Heart right ventricle (tissue), 16 donors: Measurements from ENCODE around the gene MVK. TPM values are rescaled to one million over a fixed set of nuclear protein-coding genes. Genes with fewer than 3 reads are reported as not detected.

Source experiments
- ATAC-seq, 8 donors: fragments of 200-7000 bp; cut with Tn5 transposase; one replicate each; pipeline ENCODE4 v1.9.1; 2020; ENCODE audit warnings: mild to moderate bottlenecking in 8 of 8, moderate library complexity in 8 of 8, moderate number of reproducible peaks in 1 of 8
- DNase-seq, 2 donors: peaks; one replicate each; pipeline ENCODE4 v3.0.0-alpha.2; 2020
- H3K27ac ChIP-seq, 10 donors: fragments of 200-600 bp; sonication (generic) in 2 of 10; one replicate each; pipeline versions ENCODE4 v1.5.0 to v1.8.0; 2020 to 2022; ENCODE audit warnings: mild to moderate bottlenecking in 3 of 10
- H3K27me3 ChIP-seq, 7 donors: fragments of 200-600 bp; one replicate each; pipeline ENCODE4 v1.8.0; 2021 to 2022; ENCODE audit warnings: mild to moderate bottlenecking in 2 of 7
- H3K36me3 ChIP-seq, 9 donors: fragments of 200-600 bp; sonication (generic) in 1 of 9; one replicate each; pipeline versions ENCODE4 v1.5.0 to v1.8.0; 2020 to 2022; ENCODE audit warnings: mild to moderate bottlenecking in 2 of 9
- H3K4me1 ChIP-seq, 9 donors: fragments of 200-600 bp; sonication (generic) in 1 of 9; one replicate each; pipeline versions ENCODE4 v1.5.0 to v1.8.0; 2020 to 2022; ENCODE audit warnings: mild to moderate bottlenecking in 4 of 9
- H3K4me3 ChIP-seq, 10 donors: fragments of 200-600 bp; sonication (generic) in 2 of 10; one replicate each; pipeline versions ENCODE4 v1.5.0 to v1.8.0; 2020 to 2022; ENCODE audit warnings: mild to moderate bottlenecking in 7 of 10, moderate library complexity in 2 of 10
- H3K9me3 ChIP-seq, 11 donors: fragments of 200-600 bp in 10 of 11; sonication (generic) in 2 of 11; one replicate each; pipeline versions ENCODE4 v1.5.0 to v1.8.0; 2013 to 2022; ENCODE audit warnings: mild to moderate bottlenecking in 2 of 11, control low read depth in 1 of 11, moderate library complexity in 1 of 11
- CTCF ChIP-seq, 9 donors: fragments of 200-600 bp; sonication (generic) in 2 of 9; IDR thresholded peaks; one replicate each; pipeline versions ENCODE4 v1.5.0 to v1.8.0; 2021 to 2022; ENCODE audit warnings: antibody characterized with exemption in 9 of 9, mild to moderate bottlenecking in 5 of 9, moderate library complexity in 1 of 9
- WGBS, 2 donors: extraction: QIAGEN DNeasy Blood & Tissue Kit; methylation state at CpG; one replicate each; pipeline ENCODE4 v1.1.7; 2013; ENCODE audit warnings: inconsistent platforms in 1 of 2; 5-methylcytosine and 5-hydroxymethylcytosine counted together
- intact Hi-C, 10 donors: fragments of 100-400 bp; cut with DNase I; formaldehyde crosslinking; loops; one replicate each; pipeline versions ENCODE4 v1.11.1 to v1.14.2; 2022
- polyA plus RNA-seq, 2 donors: library from polyadenylated mRNA; stranded (reverse); fragments of 200-250 nt; gene quantifications; one replicate each; pipeline ENCODE4 v1.2.3, GENCODE V29; 2013
- total RNA-seq, 10 donors: library from RNA; stranded (reverse); fragmentation: NEBNext Ultra II Directional in 3 of 10; extraction: Animal tissue kit (Norgen Biotek cat#: 25700) in 3 of 10; gene quantifications; one replicate each; pipeline versions ENCODE4 v1.2.1 to v1.2.4, GENCODE V29; 2021 to 2023
- donor health status: Arrhythmogenic right ventricular cardiomyopathy.
- donor health status: ischemic (EF 13 %, LVEDD 7.1; RV severe dilation, severe dysfunction).
- donor health status: healthy with polysubstance abuse.
- donor health status: DM: no; HTN: yes; CAD: no.
- donor health status: DM: no; HTN: no; CAD: no.
- donor health status: ischemic (EF 25% LVEDD 6.9; RV normal size, moderate dysfunction).
- donor health status: ischemic (EF 25% LVEDD 5.7; RV mildly dilated, moderate dysfunction).
- donor health status: healthy.
- donor health status: DM: yes; HTN: yes; CAD: no.
- donor health status: Ischemic cardiomyopathy.
- donor health status: ischemic (EF 35%, LVEDD 5.7; RV mildly dilated, moderate dysfunction).
- donor health status: nonischemic (EF 11% LVEDD 7.7; RV severe dilation, severe dysfunction).
- donor health status: DM: yes; HTN: yes; CAD: no.
- donor health status: PGD.
- donor health status: ischemic (EF 29% LVEDD 5.4; RV normal size, mild dysfunction).
- donor health status: nonischemic (EF 23%, LVEDD 6.1; RV moderate dilation, normal function).

The MVK gene
- total and polyA plus RNA-seq, 12 donors, result 7.9 to 18.1 (median 9.3) TPM

GRCh38 chr12:109580684-109581333 lies 7.2 kb downstream of the MVK start:
- ATAC-seq (no peak), DNase-seq (no peak)
- H3K4me1 ChIP-seq, result no peaks in the 10 kb centered on the region
- no peak for TF ChIP-seq CTCF (IDR thresholded peaks at IDR 0.05)
- no peak overlapping the region for H3K4me3 ChIP-seq
- no peaks in the 10 kb centered on the region for H3K27me3 ChIP-seq
- peaks cover 0 to 93% (median 24%) of the 10 kb centered on the region in 9 donors for H3K36me3 ChIP-seq
- intact Hi-C loops, result no loop called here
- no peaks in the 10 kb centered on the region for H3K9me3 ChIP-seq
- H3K27ac ChIP-seq, result no peak overlapping the region
- WGBS, 2 donors, result 90 to 93% methylated on average over 13 of the region's 13 CpGs

GRCh38 chr12:109581334-109581691 lies 7.7 kb downstream of the MVK start:
- Histone ChIP-seq H3K4me1 (no peaks in the 10 kb centered on the region), H3K36me3 (peaks cover 0 to 93% (median 21%) of the 10 kb centered on the region in 9 donors), H3K9me3 (no peaks in the 10 kb centered on the region), H3K4me3 (no peak overlapping the region), H3K27me3 (no peaks in the 10 kb centered on the region), H3K27ac (no peak overlapping the region)
- no peak for ATAC-seq
- no peak for TF ChIP-seq CTCF (IDR thresholded peaks at IDR 0.05)
- WGBS, 2 donors, result 86 to 93% methylated on average over 18 of the region's 18 CpGs
- DNase-seq, result no peak
- intact Hi-C loops, result no loop called here

GRCh38 chr12:109581856-109582255 lies 8.3 kb downstream of the MVK start:
- intact Hi-C loops, result no loop called here
- Histone ChIP-seq H3K36me3 (peaks cover 0 to 93% (median 21%) of the 10 kb centered on the region in 9 donors), H3K4me3 (no peak overlapping the region), H3K4me1 (no peaks in the 10 kb centered on the region), H3K27ac (no peak overlapping the region), H3K9me3 (no peaks in the 10 kb centered on the region), H3K27me3 (no peaks in the 10 kb centered on the region)
- WGBS, 2 donors, result 91 to 93% methylated on average over 8 of the region's 8 CpGs
- TF ChIP-seq CTCF (IDR thresholded peaks at IDR 0.05), result no peak
- no peak for DNase-seq
- peak in 1 of 8 donors; percentile 28 for ATAC-seq

- peak in 7 of 8 donors; percentile 20 to 84 (median 60) for ATAC-seq
- Histone ChIP-seq H3K36me3 (peaks cover 0 to 93% (median 21%) of the 10 kb centered on the region in 9 donors), H3K4me1 (no peaks in the 10 kb centered on the region), H3K27me3 (no peaks in the 10 kb centered on the region), H3K4me3 (no peak overlapping the region), H3K27ac (no peak overlapping the region), H3K9me3 (no peaks in the 10 kb centered on the region)
- 84 to 85% methylated on average over 5 of the region's 5 CpGs for WGBS, 2 donors
- intact Hi-C loops, result no loop called here
- peak; percentile 17 to 56 for DNase-seq
- TF ChIP-seq CTCF (IDR thresholded peaks at IDR 0.05), result no peak
Measured at GRCh38 chr12:109582636-109583035, 9.0 kb downstream of the MVK start.
